HFFc6 (cell line): ENCODE results near the gene ABLIM1. TPM values are rescaled to one million over a fixed set of nuclear protein-coding genes. Genes with fewer than 3 reads are reported as not detected.

ENCODE experiments used
- DNase-seq: peaks from one replicate; pipeline ENCODE4 v3.0.0-alpha.2; 2018
- H3K27ac Mint-ChIP-seq: 2 replicates; pipeline ENCODE4 v1.8.0; 2020; ENCODE audit warnings: mild to moderate bottlenecking, mixed read lengths
- H3K27me3 Mint-ChIP-seq: 2 replicates; pipeline ENCODE4 v1.8.0; 2021; ENCODE audit warnings: mild to moderate bottlenecking, moderate library complexity, mixed read lengths; ENCODE audit not compliant: insufficient read depth
- H3K36me3 Mint-ChIP-seq: 2 replicates; pipeline ENCODE4 v1.8.0; 2021; ENCODE audit warnings: low read depth, mixed read lengths
- H3K4me1 Mint-ChIP-seq: 2 replicates; pipeline ENCODE4 v1.8.0; 2020; ENCODE audit warnings: low read depth, mixed read lengths
- H3K4me3 Mint-ChIP-seq: 2 replicates; pipeline ENCODE4 v1.8.0; 2020; ENCODE audit warnings: mild to moderate bottlenecking, moderate library complexity, mixed read lengths
- H3K9me3 Mint-ChIP-seq: 2 replicates; pipeline ENCODE4 v1.8.0; 2020; ENCODE audit warnings: mild to moderate bottlenecking, mixed read lengths
- CTCF ChIP-seq: fragments of 200-600 bp; sonication (generic); IDR thresholded peaks from 2 replicates; pipeline ENCODE4 v1.5.0; 2021; ENCODE audit warnings: antibody characterized with exemption, mild to moderate bottlenecking
- total RNA-seq, 6 experiments: library from RNA; stranded (reverse); fragmentation: NEBNext Ultra II Directional; extraction: Animal tissue kit (Norgen Biotek cat#: 25700); gene quantifications; 2 replicates in 1 of 6; 3 replicates in 5 of 6; pipeline ENCODE4 v1.2.3, GENCODE V29; 2021

ABLIM1 gene
- total RNA-seq, 6 experiments from 2014 or later = 8.0 to 14.6 (median 8.7) TPM

- Mint-ChIP-seq H3K27ac (no peak overlapping the region), H3K9me3 (no peaks in the 10 kb centered on the region), H3K4me1 (peaks cover 14% of the 10 kb centered on the region), H3K4me3 (no peak overlapping the region), H3K27me3 (peaks cover 17% of the 10 kb centered on the region), H3K36me3 (no peaks in the 10 kb centered on the region)
- TF ChIP-seq CTCF = no peak
- no peak for DNase-seq
Measured at GRCh38 chr10:114431414-114432135, 226.5 kb downstream of the ABLIM1 start.

- H3K27me3 Mint-ChIP-seq = peaks cover 18% of the 10 kb centered on the region
Measured at GRCh38 chr10:114430688-114431413, 227.2 kb downstream of the ABLIM1 start.

GRCh38 chr10:114429581-114430335, 228.3 kb downstream of the ABLIM1 start:
- no peak overlapping the region for H3K27ac Mint-ChIP-seq
- no peak overlapping the region for H3K4me3 Mint-ChIP-seq
- no peak for DNase-seq
- H3K4me1 Mint-ChIP-seq = peaks cover 14% of the 10 kb centered on the region
- H3K36me3 Mint-ChIP-seq = no peaks in the 10 kb centered on the region
- H3K27me3 Mint-ChIP-seq = peaks cover 28% of the 10 kb centered on the region
- no peak for TF ChIP-seq CTCF
- no peaks in the 10 kb centered on the region for H3K9me3 Mint-ChIP-seq

More at GRCh38 chr10:114430688-114431413, 227.2 kb downstream of the ABLIM1 start:
- peaks cover 14% of the 10 kb centered on the region for H3K4me1 Mint-ChIP-seq
- H3K36me3 Mint-ChIP-seq = no peaks in the 10 kb centered on the region
- no peak for TF ChIP-seq CTCF
- no peaks in the 10 kb centered on the region for H3K9me3 Mint-ChIP-seq
- DNase-seq = no peak
- H3K4me3 Mint-ChIP-seq = no peak overlapping the region
- no peak overlapping the region for H3K27ac Mint-ChIP-seq

- Mint-ChIP-seq H3K9me3 (no peaks in the 10 kb centered on the region), H3K4me1 (peaks cover 7% of the 10 kb centered on the region; the same call in 1 of the 2 replicates), H3K27me3 (peaks cover 33% of the 10 kb centered on the region), H3K36me3 (no peaks in the 10 kb centered on the region), H3K27ac (no peak overlapping the region), H3K4me3 (no peak overlapping the region)
- TF ChIP-seq CTCF = no peak
- no peak for DNase-seq
Measured at GRCh38 chr10:114427124-114427852, 230.8 kb downstream of the ABLIM1 start.

- H3K36me3 Mint-ChIP-seq = no peaks in the 10 kb centered on the region
- no peak for DNase-seq
- TF ChIP-seq CTCF = no peak
- H3K27ac Mint-ChIP-seq = no peak overlapping the region
- H3K4me1 Mint-ChIP-seq = peaks cover under 1% of the 10 kb centered on the region; the same call in 1 of the 2 replicates
- H3K9me3 Mint-ChIP-seq = no peaks in the 10 kb centered on the region
- H3K4me3 Mint-ChIP-seq = no peak overlapping the region
- peaks cover 37% of the 10 kb centered on the region for H3K27me3 Mint-ChIP-seq
Measured at GRCh38 chr10:114426476-114426875, 231.6 kb downstream of the ABLIM1 start.
